Mucosa of gallbladder (tissue), 1 donor: ENCODE results near the gene NSFL1C. TPM values are rescaled to one million over a fixed set of nuclear protein-coding genes. Genes with fewer than 3 reads are reported as not detected.
"Not testable (repeated sequence)": the region's sequence is repeated elsewhere in the genome, so short reads cannot be mapped to it uniquely, and the experiment has no call there.

ENCODE experiments used
- DNase-seq: peaks from one replicate; pipeline ENCODE4 v3.0.0-alpha.2; 2020; ENCODE audit warnings: low spot score
- total RNA-seq: library from RNA; stranded (reverse); gene quantifications from one replicate; pipeline ENCODE4 v1.2.1, GENCODE V29; 2021
- donor health status: DM: no; HTN: no; CAD: no.

NSFL1C gene
- total RNA-seq: 77.5 TPM

- DNase-seq: peak; percentile 95
Measured at GRCh38 chr20:1466211-1467081, at the start of gene NSFL1C. Gene NSFL1C (minus strand): TSS chr20:1466849. CDS start chr20:1466824, 25 bp downstream.

- no peak for DNase-seq
Measured at GRCh38 chr20:1513801-1514200, 47.2 kb upstream of the NSFL1C start.

- DNase-seq: no peak
Measured at GRCh38 chr20:1509237-1509636, 42.6 kb upstream of the NSFL1C start.

GRCh38 chr20:1508574-1508973, 41.9 kb upstream of the NSFL1C start:
- no peak for DNase-seq

- DNase-seq: no peak
Measured at GRCh38 chr20:1507276-1507675, 40.6 kb upstream of the NSFL1C start.

- no peak for DNase-seq
Measured at GRCh38 chr20:1505871-1506270, 39.2 kb upstream of the NSFL1C start.

GRCh38 chr20:1505361-1505760, 38.7 kb upstream of the NSFL1C start:
- DNase-seq: no peak

GRCh38 chr20:1503564-1504227, 37.0 kb upstream of the NSFL1C start:
- DNase-seq: peak; percentile 85

GRCh38 chr20:1500496-1500895, 33.8 kb upstream of the NSFL1C start:
- no peak for DNase-seq

- DNase-seq: no peak
Measured at GRCh38 chr20:1499528-1500420, 33.1 kb upstream of the NSFL1C start.

GRCh38 chr20:1497371-1497770, 30.7 kb upstream of the NSFL1C start:
- not testable (repeated sequence) for DNase-seq

GRCh38 chr20:1496930-1497329, 30.3 kb upstream of the NSFL1C start:
- DNase-seq: no peak

GRCh38 chr20:1494436-1494835, 27.8 kb upstream of the NSFL1C start:
- no peak for DNase-seq

- DNase-seq: no peak
Measured at GRCh38 chr20:1493536-1493935, 26.9 kb upstream of the NSFL1C start.

GRCh38 chr20:1491860-1492642, 25.4 kb upstream of the NSFL1C start:
- no peak for DNase-seq

- no peak for DNase-seq
Measured at GRCh38 chr20:1491281-1491840, 24.7 kb upstream of the NSFL1C start, which contains the start of gene SIRPB2. Gene SIRPB2 (minus strand): TSS chr20:1491420. CDS start chr20:1491359, 61 bp downstream.

GRCh38 chr20:1490643-1491195, 24.1 kb upstream of the NSFL1C start:
- DNase-seq: no peak

- DNase-seq: no peak
Measured at GRCh38 chr20:1489764-1490436, 23.3 kb upstream of the NSFL1C start.

- DNase-seq: no peak
Measured at GRCh38 chr20:1489325-1489724, 22.7 kb upstream of the NSFL1C start.

- DNase-seq: no peak
Measured at GRCh38 chr20:1486566-1486965, 19.9 kb upstream of the NSFL1C start.
